Measurements from ENCODE around the gene EIF3I.
"Not testable (repeated sequence)": the region's sequence is repeated elsewhere in the genome, so short reads cannot be mapped to it uniquely, and the experiment has no call there.

Gene EIF3I

DNA sequence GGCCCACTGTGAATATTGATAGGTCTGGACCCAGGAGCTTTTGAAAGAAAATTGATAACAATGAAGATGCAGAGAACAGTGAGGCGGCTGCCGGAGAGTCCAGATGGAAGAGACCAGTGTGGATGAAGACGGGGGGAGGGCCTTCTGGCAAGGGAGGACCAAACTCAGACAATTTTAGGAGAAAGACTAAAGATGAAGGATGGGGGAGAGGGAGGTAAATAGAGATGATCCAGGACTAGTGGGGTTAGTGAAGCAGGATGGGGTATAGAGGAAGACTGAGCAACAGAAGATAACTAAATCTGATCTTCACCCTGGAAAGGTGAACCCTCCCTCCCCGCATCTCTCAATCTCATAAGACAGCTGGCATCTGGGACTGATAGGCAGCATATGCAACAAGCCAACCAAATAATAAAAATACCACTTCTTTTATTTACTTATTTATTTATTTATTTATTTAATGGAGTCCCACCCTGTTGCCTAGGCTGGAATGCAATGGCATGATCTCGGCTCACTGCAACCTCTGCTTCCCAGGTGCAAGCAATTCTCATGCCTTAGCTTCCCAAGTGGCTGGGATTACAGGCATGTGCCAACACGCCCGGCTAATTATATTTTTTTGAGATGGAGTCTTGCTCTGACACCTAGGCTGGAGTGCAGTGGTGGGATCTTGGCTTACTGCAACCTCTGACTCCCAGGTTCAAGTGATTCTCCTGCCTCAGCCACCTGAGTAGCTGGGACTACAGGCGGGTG, 10.5 kb downstream of the EIF3I start:
- no peak for DNase-seq

GRCh38 chr1:32234792-32235191, 12.6 kb downstream of the EIF3I start:
- DNase-seq = no peak

DNA sequence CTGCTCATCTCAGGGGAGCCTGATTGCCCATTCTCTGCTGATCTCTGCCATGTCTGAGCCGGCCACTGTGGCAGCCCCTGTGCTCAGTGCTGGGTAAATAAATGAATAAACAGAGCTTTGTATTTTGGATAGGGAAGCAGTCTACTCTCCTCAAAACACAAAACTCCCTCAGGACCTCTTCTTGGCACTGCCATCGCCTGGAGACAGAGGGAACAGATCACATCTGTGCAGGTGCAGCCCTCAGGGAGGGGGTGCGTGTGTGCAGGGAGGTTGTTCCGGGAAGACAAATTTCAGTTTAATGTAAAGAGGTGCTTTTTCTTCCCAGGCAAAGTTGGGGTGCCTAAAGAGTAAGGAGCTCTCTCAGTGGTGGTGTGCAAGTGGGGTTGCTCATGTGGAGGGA, 17.1 kb downstream of the EIF3I start:
- DNase-seq = no peak

- no peak for DNase-seq
Observed at GRCh38 chr1:32239790-32240139, 17.6 kb downstream of the EIF3I start.

DNA sequence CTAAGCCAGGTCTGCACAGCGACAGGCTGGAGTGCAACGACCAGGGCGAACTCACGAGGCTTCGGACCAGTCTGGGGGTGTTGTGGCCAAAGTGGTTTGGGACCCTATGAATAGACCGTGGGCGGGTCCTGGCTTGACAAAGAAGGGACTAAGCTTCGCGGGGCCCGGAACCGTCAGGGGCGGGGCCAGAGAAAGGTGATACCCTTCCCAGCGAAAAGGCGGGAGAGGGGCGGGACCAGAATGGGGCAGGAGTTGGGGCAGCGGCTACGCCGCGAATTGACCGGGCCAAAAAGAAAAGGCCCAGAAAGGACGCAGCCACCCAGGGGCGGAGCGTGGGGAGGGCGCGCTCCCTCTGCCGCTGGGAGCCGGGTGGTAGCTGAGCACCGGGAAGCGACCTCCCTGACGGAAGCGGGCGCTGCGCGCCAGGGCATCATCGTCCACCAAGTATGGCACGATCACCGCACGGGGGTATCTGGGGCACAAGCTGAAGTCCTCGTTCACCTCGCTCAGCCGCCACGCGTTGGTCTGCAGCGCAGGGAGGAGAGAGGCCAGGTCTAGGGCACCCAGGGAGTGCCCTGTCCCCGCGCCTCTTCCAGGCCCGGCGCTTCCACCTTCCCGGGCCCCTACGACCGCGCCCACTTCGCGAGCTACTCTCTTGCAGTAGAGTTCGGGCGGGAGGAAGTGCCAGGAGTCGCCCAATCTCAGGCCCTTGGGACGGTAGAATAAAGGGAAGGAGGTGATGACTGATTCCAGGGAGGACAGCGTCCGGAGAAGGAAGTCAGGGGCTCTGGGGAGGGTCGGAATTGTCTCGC, 18.1 kb downstream of the EIF3I start:
- DNase-seq = no peak

DNA sequence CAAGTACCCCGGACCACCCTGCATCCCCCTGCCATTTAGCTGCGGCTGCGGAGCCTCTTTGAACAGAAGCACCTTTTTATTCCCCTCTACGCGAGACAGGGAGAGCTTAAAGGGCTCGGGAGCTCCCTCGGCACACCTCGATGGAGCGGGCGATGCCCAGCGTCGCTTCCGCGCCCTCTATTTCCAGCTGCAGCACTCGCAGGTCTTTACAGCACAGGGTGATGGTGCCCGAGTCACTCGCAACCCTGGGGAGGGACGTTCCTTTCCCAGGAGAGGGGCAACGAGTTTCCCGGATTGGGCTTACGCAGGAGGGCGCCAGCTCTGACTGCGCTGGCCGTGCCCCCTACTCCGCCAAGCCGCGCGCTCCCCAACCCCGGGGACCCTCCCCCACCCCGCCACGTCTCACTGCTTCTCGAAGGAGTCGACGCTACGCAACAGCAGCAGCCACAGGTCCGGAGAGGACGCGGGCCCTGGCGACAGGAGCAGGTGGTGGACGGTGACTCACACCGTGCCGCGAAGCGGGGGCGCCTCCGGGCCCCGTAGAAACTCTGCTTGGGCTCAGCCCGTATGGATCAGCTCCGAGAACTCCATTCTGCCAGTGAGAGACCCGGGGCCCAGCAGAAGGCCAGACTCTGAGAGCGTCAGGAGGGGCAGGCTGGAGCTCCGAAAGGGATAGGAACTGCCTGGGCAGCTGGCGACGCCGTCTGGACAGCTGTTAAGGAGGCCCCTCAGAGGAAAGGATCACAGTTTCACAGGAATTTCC, 19.0 kb downstream of the EIF3I start:
- DNase-seq = no peak

DNA sequence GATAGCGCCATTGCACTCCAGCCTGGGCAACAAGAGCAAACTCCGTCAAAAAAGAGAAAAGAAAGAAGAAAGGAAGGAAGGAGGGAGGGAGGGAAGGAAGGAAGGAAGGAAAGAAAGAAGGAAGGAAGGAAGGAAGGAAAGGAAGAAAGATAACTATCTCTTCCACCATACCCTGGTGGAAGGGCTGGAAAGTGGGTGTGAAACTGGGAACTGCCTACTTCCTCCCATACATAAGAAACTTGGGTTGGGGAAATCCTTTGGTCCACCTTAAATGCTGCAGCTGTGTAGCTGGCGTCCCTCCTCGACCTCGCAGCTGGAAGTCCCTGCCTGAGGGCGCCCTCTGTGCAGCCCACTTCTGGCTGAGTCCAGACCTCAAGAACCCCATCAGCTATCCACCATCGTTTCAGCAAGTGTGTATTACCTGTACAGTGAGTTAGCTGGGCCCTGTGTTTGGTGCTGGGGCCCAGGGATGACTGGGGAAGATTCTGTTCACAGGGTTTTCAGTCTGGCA, 20.2 kb downstream of the EIF3I start:
- no peak for DNase-seq

GRCh38 chr1:32246888-32247273, 24.7 kb downstream of the EIF3I start, which contains the start of gene FAM167B:
Gene FAM167B (plus strand): TSS chr1:32247222. CDS start chr1:32247422, 200 bp downstream.
- no peak for DNase-seq

DNA sequence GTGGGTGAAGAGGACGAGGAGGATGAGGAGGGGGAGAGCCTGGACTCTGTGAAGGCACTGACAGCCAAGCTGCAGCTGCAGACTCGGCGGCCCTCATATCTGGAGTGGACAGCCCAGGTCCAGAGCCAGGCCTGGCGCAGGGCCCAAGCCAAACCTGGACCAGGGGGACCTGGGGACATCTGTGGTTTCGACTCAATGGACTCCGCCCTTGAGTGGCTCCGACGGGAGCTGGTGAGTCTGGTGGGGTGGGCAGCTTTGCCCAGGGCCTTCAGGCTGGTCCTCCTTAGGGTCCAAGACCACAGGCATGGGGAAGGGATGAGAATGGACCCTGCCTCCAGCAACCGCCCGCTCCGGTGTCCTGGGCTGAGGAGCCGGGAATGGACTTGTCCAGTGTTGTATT, 25.2 kb downstream of the EIF3I start:
- no peak for DNase-seq

GRCh38 chr1:32247983-32248889, 26.0 kb downstream of the EIF3I start:
- DNase-seq = peak; percentile 91

- DNase-seq = peak; percentile 67
Observed at GRCh38 chr1:32249831-32250525, 27.8 kb downstream of the EIF3I start.

- peak; percentile 66 for DNase-seq
Observed at GRCh38 chr1:32250893-32251716, 28.9 kb downstream of the EIF3I start, which contains the start of gene LCK. Gene LCK (plus strand): TSS chr1:32251265. CDS start chr1:32274330, 23,065 bp downstream.

DNA sequence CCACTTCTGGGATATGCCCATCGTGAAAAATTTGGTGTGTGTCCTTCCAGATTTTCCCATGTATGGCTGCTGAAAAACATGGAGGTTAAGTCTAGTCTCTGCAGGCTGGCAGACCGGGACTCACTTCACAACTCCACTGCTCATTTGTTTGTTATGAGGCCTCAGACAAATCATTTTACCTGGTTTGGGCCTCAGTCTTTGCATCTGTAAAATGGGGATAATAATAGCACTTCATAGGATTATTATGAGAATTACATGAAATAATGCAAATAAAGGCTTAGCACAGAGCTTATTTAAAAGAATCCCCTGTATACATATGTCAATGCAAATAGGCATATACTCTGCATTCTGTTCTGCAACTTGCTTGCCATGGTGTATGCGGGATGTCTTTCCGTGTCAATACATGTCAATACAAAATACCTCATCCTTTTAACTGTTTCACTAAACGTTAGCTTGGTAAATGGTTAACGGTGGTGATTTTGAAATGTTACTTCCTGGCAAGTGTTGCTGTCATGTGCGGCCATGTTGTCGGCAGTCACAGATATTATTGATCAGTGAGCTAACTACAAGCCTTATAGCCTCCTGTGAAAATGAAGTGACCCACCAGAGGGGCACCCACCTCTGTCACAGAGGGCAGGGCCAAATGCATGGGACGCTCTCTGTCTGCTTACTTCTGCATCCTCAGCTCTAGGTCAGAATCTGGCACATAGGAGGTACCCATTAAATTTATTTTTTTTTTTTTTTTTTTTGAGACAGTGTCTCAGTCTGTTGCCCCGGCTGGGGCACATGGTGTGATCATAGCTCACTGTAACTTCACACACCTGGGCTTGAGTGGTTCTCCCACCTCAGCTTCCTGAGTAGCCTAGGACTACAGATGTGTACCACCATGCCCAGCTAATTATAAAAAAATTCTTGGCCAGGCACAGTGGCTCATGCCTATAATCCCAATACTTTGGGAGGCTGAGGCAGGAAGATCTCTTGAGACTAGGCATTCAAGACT, 33.2 kb downstream of the EIF3I start:
- no peak for DNase-seq

GRCh38 chr1:32256473-32257226, 34.4 kb downstream of the EIF3I start:
- DNase-seq = no peak

DNA sequence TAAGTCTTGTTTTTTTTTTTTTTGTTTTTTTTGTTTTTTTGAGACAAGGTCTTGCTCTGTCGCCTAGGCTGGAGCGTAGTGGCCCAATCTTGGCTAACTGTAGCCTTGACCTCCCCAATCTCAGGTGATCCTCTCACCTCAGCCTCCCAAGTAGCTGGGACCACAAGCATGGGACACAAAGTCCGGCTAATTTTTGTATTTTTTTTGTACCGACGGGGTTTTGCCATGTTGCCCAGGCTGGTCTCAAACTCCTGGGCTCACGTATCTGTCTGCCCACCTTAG, 35.0 kb downstream of the EIF3I start:
- DNase-seq = no peak

- not testable (repeated sequence) for DNase-seq
Observed at GRCh38 chr1:32263236-32263593, 41.0 kb downstream of the EIF3I start.

DNA sequence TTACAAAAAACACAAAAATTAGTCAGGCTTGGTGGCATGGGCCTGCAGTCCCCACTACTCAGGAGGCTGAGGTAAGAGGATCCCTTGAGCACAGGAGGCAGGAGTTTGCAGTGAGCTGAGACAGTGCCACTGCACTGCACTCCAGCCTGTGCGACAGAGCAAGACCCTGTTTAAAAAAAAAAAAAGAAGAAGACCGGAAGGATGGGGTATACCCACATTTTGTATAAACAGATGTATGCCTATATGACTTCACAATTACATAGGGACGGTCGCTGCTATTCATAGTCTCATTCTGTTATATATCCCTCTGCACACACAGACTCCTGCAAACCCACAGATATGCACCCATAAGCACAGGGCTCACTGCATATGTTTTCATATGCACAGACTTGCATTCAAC, 41.5 kb downstream of the EIF3I start:
- no peak for DNase-seq

GRCh38 chr1:32265846-32266245, 43.6 kb downstream of the EIF3I start:
- no peak for DNase-seq
